HG03521 (cell line): ENCODE results near the gene REG4.

Source experiments
- ATAC-seq: cut with Tn5 transposase; IDR thresholded peaks from one replicate; pipeline ENCODE4 v1.9.1; 2021; ENCODE audit warnings: mild to moderate bottlenecking, moderate library complexity; ENCODE audit not compliant: unreplicated experiment

The REG4 gene

DNA sequence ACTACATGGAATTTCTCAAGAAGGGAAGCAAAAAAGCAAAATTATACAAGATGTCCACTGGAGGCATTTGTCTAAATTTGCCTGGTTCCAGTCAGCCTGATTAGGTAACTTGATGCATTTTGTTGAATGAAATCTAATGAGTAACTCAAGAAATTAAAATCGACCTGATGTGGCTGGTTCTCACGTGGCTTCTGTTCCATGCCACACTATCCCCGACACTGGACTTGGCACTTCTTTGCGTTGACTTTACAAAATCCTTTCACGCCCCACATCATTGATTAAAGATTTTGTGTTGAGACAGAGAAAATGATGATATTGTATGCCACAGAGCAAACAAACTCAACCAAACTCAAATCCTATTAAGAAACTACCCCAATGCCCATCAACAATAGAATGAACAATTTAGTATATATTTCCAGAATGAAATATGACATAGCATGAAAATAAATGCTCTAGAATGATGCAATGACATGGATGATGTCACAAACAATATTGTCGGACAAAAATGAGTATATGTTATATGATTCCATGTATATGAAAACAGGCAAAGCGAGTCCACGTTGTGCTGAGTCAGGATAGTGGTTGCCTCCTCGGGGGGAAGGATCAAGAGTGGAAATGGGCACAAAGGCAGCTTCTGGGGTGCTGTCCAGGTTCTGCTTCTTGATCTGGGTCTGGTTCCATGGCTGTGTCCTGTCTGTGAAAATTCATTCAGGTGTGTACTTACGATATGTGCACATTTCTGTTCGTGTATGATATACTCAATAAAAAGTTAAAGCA lies 29.6 kb downstream of the REG4 start:
- no peak for ATAC-seq

DNA sequence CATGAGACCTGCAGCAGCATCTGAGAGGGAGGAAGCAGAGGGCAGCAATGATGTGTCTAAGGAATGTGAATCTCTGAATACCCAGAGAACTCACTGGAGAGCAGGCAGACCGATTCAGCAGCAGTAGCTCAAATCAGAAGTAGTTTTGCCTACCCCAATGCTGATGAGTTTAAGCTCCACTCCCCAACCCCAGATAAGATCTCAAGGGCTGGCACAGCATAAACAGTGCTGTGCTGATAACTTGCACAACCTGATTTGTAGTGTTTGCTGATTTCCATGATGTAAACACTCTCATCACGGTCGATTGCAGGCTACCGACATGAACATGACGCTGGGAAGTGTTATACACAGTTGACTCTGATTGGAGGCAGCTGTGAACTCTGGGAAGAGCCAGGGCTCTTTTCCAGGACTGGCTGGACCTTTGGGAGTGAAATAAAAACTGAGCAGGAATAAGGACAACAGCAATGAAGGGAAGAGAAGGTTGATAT lies 31.3 kb downstream of the REG4 start:
- no peak for ATAC-seq

DNA sequence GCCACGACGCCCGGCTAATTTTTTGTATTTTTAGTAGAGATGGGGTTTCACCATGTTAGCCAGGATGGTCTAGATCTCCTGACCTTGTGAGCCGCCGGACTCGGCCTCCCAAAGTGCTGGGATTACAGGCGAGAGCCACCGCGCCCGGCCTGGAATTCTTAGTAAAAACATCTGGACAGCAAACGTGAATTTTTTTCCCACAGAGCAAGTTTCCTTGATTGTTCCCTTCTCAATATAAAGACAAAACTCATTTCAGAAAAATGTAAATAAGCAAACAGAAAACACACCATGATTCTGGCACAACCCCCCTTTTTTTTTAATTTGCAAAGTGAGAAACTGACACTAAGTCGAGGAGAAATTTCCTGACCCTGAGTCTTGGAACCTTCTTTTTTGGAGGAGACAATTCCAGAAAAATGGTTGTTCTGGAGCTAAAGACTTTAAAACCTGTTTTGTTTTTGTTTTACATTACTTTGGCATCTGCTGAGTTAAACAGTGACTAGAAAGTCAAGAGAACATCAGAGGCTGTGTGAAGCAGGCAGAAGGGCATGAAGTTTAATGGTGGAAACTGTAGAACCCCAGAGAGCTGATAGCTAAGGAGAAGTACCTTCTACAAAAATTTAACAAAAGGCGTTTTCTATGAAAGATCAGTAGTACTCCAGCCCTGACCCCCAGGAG lies 32.2 kb downstream of the REG4 start:
- no peak for ATAC-seq

DNA sequence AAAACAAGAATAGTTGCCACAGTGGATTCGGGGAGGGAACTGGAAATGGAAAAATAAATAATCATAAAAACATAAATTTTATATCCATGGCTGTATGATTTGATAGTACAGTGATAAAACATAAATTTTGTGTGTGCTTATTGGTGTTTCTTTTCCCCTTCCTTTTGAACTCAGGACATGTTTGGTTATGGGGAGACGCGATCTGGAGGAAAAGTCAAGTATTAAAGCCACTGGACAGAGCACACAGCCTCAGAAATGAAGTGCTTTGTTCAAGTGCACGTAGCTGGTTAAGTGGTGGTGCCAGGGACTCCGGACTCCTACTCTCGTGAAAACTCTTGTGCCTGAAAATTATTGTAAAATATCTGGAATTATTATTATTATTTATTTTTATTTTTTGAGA lies 32.9 kb downstream of the REG4 start:
- ATAC-seq, result no peak

DNA sequence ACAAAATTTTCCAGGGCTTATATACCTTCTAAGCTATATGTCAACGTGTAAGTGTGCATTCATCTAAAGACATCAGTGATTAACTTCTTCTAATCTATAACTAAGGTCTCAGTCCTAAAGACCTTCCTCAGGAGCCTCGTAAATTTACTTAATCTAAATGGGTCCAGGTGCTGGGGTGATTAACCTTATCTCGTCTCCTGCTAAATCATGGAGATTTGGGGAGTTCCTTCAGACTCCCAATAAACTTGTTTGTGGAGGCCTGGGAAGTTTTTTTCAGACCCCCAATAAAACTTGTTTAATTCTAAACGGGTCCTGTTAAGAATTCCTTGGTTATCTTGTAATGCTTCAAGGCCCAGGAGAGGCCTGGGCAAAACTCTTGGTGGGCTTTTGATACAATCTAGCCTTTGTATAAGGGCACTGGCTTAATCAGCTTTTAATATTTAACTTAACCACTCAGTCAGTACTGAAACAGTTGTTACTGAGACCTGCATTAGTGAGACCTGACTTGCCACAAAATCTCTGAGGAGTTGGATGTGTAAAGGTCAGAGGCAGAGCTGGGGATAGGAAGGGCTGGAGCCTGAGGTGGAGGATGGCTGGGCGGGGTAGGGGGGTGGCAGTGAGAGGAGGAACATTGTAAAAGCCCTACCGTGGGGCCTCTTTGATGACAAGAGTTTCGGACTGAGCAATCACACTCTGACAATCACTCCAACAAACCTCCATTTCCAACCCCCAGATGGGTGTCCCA lies 36.3 kb downstream of the REG4 start:
- no peak for ATAC-seq

DNA sequence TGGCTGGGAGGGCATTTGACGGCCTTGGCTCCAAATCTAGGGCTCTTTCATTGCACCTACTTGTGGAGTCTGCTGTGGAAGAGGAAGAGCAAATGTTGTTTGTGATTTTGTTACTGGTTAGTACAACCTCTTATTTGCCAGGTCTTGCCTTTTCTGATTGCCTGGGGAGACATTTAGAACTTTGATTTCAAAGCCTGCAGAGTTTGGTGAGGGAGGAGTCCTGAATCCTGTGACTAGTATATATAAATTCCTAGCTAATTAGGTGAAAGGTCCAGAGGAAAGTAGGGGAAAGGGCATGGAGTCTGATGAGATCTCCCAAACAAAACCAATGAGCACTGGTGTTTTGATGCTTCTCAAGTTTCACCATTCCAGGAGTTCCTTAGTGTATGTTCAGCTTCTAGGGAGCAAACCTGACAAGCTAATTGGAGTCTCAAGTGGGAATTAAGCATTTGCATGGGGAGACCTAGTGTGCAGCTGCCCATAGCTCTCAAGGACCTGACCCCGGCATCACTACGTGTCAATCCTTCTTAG lies 37.5 kb downstream of the REG4 start:
- no peak for ATAC-seq

DNA sequence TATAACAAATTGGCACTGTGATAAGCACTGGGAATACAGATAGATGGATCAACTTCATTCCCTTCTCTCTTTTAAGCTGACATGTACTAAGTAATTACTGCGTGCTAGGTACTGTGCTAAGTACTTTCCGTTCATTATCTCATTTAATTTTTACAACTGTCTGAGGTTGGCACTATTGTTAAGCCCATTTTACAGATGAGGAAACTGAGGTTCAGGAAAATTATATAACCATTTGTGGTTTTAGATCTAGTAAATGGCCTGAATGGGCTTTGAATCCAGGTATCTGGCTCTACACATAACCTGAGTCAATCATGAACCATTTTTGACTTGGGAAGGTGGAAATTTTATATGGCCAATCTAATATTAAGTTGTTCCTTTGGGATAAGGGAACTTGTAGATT lies 39.0 kb downstream of the REG4 start:
- no peak for ATAC-seq

DNA sequence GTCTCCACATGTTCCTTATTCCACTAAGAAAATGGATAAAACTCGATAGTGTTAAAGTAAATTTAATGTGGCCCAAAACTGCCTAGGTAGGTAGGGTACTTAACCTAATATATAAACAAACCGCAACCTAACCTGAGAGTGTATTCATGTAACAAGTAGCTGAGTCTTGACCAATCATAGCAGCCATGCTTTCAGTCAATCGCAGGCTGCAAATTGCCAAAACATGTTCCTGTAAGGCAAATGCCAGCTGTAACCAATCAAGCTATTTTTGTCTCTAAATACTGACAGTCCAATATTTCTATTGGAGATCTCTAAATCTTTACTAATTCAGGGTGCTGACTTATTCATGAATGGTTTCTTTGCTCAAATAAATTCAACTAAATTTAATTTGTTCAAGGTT lies 39.5 kb downstream of the REG4 start:
- ATAC-seq, result no peak

DNA sequence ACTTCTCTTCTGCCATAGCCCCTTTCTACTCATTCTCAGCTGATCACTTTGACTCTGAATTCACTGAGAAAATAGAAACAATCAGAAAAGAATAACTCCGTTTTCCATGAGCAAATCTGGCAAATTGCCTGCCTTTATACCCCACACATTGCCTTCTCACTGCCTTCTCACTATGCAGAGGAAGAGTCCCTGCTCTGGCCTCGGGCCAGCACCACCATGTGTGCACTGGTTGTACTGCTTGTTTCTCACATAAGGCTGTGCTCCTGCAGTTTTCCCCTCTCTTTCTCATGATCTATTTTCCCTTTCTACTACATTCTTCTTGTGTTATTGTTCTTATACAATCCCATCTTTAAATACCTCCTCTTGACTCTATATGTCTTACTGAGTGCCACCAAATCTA lies 40.2 kb downstream of the REG4 start:
- no peak for ATAC-seq

DNA sequence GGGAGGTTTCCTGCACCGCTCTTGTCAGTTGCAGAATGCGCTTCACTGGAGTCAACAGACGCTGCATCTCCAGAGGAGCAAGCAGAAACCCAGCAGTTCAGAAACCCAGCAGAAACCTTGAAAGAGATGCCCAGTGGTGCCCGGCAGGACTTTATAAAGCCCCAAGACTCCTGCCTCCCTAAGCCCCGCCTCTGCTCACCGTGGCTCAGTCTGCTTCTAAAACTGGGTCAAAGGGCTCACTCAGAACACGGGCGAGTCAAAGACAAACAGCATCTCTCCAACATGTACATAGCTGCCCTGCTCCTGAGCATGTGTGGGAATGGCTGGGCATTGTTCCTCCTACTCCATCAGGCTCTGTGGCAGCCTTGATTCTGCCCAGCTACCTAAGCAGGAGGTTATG lies 42.5 kb downstream of the REG4 start, which contains the start of gene HMGCS2:
HMGCS2 (minus strand) TSS at position 128 of the 400 bp plus-strand sequence; CDS start at position 67, 61 bp downstream.
- no peak for ATAC-seq

DNA sequence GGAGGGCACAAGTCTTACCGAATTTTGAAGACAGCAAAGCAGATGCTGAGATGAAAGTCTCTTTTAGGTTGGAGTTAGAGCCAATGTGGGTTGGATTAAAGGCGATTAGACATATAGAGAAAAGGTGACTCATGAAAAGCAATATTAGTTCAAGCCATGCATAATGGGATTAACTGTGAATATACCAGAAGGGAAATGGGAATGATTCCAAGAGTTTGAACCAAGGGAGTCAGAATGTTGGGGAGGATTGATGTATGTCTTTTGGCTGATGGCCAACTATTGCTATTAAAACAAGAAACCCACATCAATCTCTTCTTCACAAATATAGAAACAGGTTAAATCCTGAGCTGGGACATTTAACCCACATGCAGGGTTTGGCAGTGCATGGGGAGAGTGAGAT lies 43.8 kb downstream of the REG4 start:
- no peak for ATAC-seq

DNA sequence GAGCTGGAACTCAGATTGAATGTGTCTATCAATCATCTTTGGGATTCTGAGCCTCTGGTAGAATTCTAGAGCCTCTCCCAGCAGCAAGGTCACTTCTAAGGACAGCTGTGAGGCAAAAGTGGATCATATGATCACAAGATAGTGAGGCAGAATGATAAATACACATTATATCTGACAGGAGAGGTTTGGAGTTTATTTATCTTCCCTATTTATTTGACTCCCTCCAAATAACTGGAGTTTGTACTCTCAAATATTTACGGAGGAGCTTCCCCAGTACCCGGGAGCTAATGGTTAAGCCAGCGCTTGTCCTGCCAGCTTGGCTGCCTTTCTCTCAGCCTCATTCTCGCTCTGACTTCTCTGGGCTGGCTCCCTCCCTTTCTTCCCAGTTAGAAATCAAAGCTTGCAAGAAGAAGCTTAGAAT lies 44.9 kb downstream of the REG4 start:
- ATAC-seq, result no peak

DNA sequence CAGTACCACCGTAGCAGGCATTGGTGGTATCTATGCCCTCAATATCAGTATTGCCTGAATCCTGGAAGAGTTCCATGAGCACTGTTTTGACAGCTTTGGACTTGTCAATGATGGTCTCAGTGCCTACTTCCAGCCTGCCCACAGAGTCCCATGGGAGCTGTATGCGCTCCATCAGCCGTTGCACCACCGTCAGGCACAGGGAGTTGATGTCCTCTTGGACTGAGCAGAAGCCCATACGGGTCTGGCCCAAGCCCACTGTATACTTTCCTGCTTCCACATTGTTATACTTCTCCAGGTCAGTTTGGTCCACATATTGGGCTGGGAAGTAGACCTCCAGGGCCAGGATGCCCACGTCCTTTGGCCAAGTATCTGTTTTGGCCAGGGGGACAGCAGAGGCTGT lies 47.0 kb downstream of the REG4 start:
- ATAC-seq, result no peak

DNA sequence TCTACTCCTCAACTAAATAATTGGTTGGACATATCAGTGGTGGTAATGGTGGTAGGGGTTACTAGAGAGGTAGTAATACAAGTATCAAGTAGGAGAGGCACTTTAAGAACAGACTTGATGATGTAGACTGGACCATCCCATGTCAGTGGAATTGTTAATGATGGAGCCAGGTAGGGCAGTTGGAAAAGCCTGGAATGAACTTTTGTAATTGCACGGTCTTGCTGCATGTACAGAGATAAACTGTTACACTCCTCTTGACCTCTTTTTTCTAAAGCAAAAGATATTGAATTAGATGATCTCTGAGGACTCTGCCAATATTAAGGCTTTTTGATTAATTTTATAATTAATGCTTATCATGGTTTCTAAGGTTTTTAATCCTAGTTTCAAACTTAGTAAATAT lies 48.3 kb downstream of the REG4 start:
- no peak for ATAC-seq

DNA sequence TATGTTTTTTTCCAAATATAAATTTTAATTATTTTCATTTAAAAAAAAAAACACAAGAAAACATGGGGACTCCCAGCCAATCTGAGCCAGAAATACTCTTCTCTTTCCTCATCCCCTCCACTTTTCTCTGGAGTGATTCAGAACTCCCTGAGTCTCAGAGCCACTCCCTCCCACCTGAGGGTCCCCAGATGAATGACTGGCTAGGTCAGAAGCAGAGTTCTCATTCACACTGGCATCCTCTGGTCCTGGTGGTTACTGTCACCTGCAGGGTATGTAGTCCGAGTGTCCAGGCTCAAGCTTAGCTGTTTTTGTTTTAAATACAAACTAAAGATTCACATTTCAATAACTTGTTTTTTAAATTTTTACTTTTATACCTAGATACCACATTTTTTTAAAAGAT lies 48.9 kb downstream of the REG4 start:
- ATAC-seq, result no peak

DNA sequence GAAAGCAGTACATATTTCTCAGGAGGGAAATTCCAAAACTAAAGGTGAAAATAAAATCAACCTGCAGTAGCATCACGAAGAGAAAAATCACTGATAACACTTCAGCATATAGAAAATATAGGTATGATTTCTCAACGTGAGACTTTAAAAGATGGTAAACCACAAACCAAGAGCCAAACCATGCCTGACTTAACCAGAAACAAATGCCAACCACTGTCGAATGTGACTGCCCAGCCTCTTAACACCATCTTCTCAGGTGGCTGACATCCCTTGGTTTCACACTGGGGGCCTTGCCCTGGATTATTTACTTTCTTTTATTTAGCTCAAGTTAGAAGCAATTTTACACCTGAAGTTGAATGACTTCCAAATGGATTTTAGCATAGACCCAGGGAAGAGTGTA lies 52.7 kb downstream of the REG4 start:
- no peak for ATAC-seq

DNA sequence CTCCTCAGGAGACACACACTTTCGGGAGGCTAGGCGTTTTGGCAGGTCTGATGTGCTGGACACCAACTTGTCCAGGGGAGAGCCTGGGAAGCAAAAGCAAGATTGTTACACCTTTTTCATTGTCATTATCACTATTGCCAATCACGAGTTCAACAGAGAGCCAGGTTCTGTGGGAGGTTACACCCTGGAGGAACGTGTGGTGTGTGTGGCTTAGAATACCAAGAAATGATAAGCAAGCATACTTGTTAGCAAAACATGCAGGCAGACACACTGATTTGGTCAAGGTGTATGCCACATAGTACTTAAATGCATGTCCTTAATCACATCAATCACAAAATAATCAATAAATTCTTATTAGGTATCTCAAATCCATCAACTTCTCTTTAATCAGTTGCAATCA lies 58.7 kb downstream of the REG4 start:
- ATAC-seq, result no peak

DNA sequence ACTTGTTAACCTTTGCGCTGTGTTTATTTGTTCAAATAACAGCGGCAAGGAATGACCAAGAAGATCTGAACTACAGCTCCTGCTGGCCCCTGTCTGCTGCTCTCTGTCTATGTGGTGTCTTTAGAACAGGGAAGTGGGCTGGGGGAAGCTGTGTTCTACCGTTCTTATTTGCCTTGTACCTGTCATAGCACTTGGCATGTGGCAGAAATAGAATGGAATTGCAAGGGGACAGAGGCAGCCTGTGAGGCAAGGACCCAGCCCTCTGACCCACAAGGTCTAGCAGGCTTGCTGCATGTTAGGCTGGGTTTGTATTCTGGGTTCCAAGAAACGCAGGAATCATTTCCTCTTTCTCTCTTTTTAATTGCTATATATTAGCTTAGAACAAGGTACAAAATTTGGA lies 63.2 kb downstream of the REG4 start:
- no peak for ATAC-seq

DNA sequence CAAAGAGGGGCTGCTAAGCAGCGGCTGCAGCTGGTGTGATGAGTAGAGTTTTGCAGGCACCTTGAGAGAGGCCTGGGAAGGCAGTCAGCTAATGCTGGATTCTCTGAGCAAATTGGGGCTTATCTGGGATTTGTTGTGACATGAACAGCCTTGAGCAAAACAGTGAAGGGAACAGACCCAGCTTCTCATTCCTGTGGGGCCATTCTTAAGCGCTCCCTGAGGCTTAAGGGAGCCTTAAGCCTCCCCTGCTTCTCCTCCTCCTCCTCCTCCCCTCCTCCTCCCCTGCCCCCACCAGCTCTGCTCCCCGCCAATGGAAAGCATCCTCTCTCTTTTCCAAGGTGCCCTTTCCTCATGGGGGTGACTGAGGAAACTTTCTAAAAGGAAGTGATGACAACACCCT lies 63.8 kb downstream of the REG4 start:
- ATAC-seq, result no peak

DNA sequence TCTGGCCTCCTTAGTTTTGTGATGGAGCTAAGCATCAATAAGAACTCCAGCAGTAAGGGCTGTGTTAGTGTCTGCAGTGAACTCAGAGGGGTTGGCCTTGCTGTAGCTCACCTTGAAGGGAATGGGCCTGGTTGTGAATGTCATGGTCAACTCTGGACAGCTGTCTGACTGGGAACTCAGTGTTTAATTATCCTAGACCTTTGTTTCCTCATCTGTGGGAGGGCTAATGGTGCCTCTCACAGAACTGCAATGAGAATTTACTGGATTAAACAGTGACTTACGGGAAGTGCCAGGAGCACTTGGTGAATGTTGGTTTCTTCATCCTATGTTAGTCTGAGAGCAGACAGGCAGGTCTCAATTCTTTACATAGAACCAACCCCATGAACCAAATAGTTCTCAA lies 66.2 kb downstream of the REG4 start:
- no peak for ATAC-seq

DNA sequence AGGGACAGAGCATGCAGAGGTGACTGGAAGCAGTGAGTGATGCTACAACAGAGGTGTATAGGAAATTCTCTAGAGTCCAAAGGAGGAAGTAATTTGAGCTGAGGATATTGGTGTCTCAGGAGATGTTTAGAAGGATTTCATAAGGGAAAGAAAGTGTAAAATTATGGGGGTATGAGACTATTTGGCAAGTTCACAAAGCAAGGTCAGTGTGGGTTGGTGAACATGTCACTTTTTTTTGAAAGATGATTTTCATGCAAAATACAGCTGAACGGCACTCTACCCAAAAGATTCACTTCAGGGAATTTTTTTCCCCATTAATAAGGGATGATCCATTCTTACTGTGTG lies 66.7 kb downstream of the REG4 start:
- no peak for ATAC-seq
